Coronary artery (tissue), 2 donors: ENCODE measurements around the gene NASP.
A peak's percentile ranks its signal among the peaks of the same experiment; 100 is the strongest.

Source experiments
- DNase-seq: peaks from one replicate; pipeline ENCODE4 v3.0.0-alpha.2; 2017; ENCODE audit warnings: low spot score
- H3K27ac ChIP-seq, 2 donors: fragments of 200-600 bp; sonication (generic); one replicate each; pipeline ENCODE4 v1.5.1; 2016 to 2019
- H3K4me3 ChIP-seq: fragments of 200-600 bp; sonication (generic); 2 replicates; pipeline ENCODE4 v1.5.1; 2016; ENCODE audit warnings: mild to moderate bottlenecking, moderate library complexity
- CTCF ChIP-seq: fragments of 200-600 bp; sonication (generic); IDR thresholded peaks from one replicate; pipeline ENCODE4 v1.5.1; 2019; ENCODE audit warnings: antibody characterized with exemption

Gene NASP, protein sequence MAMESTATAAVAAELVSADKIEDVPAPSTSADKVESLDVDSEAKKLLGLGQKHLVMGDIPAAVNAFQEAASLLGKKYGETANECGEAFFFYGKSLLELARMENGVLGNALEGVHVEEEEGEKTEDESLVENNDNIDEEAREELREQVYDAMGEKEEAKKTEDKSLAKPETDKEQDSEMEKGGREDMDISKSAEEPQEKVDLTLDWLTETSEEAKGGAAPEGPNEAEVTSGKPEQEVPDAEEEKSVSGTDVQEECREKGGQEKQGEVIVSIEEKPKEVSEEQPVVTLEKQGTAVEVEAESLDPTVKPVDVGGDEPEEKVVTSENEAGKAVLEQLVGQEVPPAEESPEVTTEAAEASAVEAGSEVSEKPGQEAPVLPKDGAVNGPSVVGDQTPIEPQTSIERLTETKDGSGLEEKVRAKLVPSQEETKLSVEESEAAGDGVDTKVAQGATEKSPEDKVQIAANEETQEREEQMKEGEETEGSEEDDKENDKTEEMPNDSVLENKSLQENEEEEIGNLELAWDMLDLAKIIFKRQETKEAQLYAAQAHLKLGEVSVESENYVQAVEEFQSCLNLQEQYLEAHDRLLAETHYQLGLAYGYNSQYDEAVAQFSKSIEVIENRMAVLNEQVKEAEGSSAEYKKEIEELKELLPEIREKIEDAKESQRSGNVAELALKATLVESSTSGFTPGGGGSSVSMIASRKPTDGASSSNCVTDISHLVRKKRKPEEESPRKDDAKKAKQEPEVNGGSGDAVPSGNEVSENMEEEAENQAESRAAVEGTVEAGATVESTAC

DNA sequence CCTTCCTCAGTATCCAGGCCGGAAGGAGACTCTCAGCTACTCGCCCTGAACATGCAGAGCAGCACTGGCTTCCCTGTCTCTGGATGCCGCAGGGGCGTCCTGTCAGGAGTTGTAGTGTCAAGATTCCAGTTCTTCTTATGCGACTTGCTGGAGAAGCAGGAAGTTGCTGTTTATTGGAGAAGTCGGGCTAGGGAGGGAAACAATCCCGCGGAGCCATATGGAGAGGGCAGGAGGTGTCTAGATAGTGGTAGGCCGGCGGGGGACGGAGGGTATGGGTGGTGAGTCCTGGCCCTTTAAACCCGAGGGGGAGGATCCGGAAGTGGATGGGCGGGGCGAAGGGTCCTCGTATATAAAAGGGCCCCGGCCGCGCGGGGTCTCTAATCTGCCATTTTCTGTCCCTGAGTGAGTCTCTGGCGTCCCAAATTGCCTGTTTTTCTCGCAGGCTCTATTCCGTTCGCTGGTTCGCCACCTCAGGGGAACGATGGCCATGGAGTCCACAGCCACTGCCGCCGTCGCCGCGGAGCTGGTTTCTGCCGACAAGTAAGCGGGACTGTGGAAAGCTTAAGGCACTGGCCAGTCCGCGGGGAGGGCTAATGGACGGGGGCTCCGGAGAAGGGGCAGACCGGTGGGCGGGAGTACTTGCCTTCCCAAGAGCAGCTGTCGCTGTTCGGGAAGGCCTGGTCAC is at the start of gene NASP:
Gene NASP (plus strand): TSS at position 376 of the 685 bp plus-strand sequence. CDS start 106 bp downstream, at position 482.
- TF ChIP-seq CTCF = no peak
- peak within 1 kb of the TSS; percentile 86 for H3K4me3 ChIP-seq
- peak within 1 kb of the TSS; percentile 81 to 96 for H3K27ac ChIP-seq
- DNase-seq = peak; percentile 93

GRCh38 chr1:45535988-45536766 is 47.7 kb upstream of the NASP start:
- Histone ChIP-seq H3K4me3 (no peak overlapping the region), H3K27ac (no peak overlapping the region)
- DNase-seq = no peak
- no peak for TF ChIP-seq CTCF

- H3K27ac ChIP-seq = no peak overlapping the region
- H3K4me3 ChIP-seq = no peak overlapping the region
- TF ChIP-seq CTCF = no peak
- DNase-seq = no peak
Observed at GRCh38 chr1:45536886-45537285, 47.0 kb upstream of the NASP start.

DNA sequence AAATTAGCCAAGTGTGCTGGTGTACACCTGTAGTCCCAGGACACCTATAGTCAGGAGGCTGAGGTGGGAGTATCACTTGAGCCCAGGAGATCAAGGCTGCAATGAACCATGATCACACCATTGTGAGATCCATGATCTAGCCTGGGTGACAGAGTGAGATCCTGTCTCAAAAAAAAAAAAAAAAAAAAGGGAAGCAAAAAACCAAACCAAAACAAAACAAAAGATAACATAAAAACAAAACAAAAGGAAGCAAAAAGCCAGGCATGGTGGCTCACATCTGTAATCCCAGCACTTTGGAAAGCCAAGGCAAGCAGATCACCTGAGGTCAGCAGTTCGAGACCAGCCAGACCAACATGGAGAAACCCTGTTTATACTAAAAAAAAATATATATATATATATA is 42.6 kb upstream of the NASP start:
- Histone ChIP-seq H3K4me3 (no peak overlapping the region), H3K27ac (no peak overlapping the region)
- TF ChIP-seq CTCF = no peak
- no peak for DNase-seq

DNA sequence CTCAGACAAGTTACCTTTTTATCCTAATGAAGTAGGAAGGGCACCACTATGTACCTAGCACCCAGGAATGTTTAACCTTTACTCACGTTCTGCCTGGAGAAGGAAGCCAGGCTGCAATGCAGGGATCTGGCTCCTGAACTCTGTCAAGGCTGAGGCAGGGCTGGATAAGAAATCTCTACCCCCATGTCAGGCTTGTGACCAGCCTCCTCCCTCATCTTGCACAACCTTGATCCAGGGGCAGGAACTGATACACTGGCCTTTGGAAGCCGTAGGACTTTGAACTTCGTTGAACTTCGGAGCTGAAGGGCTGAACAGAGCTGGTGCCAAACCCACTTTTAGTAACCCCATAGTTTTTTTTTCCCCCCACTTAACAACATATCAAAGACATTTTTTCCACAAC is 41.2 kb upstream of the NASP start:
- no peak for DNase-seq
- TF ChIP-seq CTCF = no peak
- no peak overlapping the region for H3K4me3 ChIP-seq
- no peak overlapping the region for H3K27ac ChIP-seq

DNA sequence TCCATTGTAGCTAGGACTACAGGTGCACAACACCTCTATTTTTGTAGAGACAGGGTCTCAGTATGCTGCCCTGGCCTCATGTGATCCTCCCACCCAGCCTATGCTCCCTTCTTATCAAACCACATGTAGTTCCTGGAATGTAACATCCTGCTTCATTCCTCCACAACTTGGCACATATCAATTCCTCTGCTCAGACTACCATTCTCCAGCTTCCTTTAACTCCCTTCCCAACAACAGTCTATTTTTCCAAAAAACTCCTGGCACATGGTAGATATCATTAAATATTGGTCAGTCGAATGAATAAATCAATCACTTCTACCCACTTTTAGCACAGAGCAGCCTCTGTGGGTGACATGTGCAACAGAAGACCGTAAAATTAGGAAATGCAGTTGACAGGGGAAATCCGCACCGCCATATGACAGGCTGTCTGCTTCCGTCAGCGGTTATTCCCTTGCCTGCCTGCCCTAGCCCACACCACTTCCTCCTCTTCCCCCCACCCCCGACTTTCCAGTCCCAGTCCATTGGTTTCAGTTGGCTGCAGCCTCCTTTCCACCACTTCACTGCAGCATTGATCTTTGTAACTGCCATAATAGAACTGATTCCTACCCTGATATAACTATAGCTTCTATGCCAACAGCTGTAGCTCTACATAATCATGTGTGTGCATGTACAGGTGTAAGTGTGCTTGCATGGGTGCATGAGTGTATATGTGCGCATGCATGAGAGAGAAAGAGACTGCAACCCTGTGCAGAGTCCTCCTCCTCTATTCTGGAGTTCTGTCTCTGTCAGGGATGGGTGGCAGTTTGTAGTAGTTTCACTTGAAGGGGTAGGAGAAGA is 40.0 kb upstream of the NASP start:
- TF ChIP-seq CTCF = no peak
- Histone ChIP-seq H3K27ac (peak overlapping the region in 1 of 2 donors; percentile 29), H3K4me3 (no peak overlapping the region)
- no peak for DNase-seq
